ENCODE data around the gene MRM2.

Gene MRM2

DNA sequence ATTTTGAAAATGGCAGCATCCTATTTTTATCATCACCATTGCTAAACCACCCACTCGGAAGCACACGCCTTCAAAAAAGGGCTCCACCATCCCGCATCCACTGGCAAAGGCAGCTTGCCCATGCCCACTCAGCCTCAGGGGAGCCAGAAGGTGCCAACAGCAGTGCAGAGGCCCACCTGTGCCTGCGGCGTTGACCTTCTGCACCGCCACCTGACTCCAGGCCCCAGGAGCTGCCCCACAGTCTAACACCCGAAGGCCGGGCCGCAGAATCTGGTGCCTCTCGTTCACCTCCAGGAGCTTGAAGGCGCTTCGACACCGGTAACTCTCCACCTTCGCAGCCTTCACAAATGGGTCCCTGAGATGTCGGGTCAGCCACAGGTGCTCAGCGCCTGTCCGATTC lies 2.8 kb downstream of the MRM2 start:
- H3K4me3 ChIP-seq (ENCODE audit: low read depth, low read length): no peak overlapping the region
- H3K9me3 ChIP-seq (ENCODE audit: control insufficient read depth, insufficient read depth, low read length): no peaks in the 10 kb centered on the region
- peaks cover 5% of the 10 kb centered on the region for H3K4me1 ChIP-seq (ENCODE audit: control insufficient read depth, insufficient read depth, low read length)
- H3K9ac ChIP-seq (ENCODE audit: low read depth, low read length): no peak overlapping the region
- peaks cover 34% of the 10 kb centered on the region for H3K36me3 ChIP-seq (ENCODE audit: control insufficient read depth, insufficient read depth, low read length)
- H3K27me3 ChIP-seq (ENCODE audit: control insufficient read depth, insufficient read depth, low read length): no peaks in the 10 kb centered on the region

- no peaks in the 10 kb centered on the region for H3K9me3 ChIP-seq (ENCODE audit: control insufficient read depth, insufficient read depth, low read length)
- H3K4me1 ChIP-seq (ENCODE audit: control insufficient read depth, insufficient read depth, low read length): no peaks in the 10 kb centered on the region
- no peak overlapping the region for H3K9ac ChIP-seq (ENCODE audit: low read depth, low read length)
- H3K27me3 ChIP-seq (ENCODE audit: control insufficient read depth, insufficient read depth, low read length): no peaks in the 10 kb centered on the region
- no peak overlapping the region for H3K4me3 ChIP-seq (ENCODE audit: low read depth, low read length)
- peaks cover 34% of the 10 kb centered on the region for H3K36me3 ChIP-seq (ENCODE audit: control insufficient read depth, insufficient read depth, low read length)
Measured at GRCh38 chr7:2237109-2237602, 4.8 kb downstream of the MRM2 start.

DNA sequence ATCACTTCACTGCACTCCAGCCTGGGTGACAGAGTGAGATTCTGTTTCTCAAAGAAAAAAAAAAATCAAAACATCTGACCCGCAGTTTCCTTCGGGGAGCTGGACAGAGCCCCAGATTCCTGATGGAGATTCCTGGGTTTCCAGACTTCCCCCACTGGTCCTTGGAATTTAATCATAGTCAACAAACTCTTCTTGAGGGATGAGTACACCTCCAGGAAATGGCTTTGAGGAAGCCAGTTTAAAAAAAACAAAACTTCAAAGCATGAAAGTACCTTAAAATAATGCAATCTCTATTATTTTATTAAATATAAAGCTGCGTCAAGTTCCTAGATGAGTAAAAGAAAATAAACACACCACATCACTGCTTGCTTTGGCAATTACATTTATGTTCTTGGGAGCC lies 8.1 kb downstream of the MRM2 start:
- Histone ChIP-seq H3K36me3 (ENCODE audit: control insufficient read depth, insufficient read depth, low read length) (peaks cover 35% of the 10 kb centered on the region), H3K4me3 (ENCODE audit: low read depth, low read length) (no peak overlapping the region), H3K9ac (ENCODE audit: low read depth, low read length) (no peak overlapping the region), H3K9me3 (ENCODE audit: control insufficient read depth, insufficient read depth, low read length) (no peaks in the 10 kb centered on the region), H3K4me1 (ENCODE audit: control insufficient read depth, insufficient read depth, low read length) (peaks cover 4% of the 10 kb centered on the region), H3K27me3 (ENCODE audit: control insufficient read depth, insufficient read depth, low read length) (no peaks in the 10 kb centered on the region)

DNA sequence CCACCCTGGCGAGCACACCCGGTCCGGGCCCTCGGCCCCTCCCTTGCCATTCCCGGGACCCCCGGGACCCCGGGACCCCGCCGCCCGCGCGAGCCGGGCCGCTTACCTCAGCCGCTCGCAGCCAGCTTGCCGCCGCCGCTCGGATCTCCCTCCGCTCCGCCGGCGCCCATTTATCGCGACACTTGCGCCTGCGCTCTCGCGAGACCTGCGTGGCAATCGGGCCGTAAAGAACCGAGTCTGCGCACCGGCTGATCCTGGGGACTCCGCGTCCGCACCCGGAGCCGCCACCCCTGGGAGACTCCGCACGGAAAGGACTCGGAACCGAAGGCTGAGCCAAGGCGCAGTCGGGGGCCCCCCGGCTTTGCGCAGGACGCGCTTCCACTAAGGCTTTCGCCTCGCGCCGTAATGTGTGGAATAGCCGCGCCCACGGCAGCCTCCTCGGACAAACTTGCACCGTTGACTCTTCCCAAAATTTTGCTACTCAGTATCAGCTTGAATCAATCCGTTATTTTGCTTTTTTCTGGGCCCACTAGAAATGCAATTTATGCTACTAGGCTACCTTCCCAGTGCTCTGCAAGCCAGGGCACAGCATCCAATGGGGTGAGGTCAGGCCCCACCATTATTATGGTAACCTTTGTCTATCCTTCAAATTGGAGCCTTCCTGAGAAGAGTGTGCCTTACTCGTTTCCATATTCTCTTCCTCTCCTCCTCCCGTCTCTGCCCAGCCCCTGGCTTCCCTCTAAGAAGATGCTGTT lies 9.1 kb downstream of the MRM2 start, which contains the start of gene MAD1L1:
Gene MAD1L1 (minus strand): TSS at position 180 of the 755 bp plus-strand sequence. CDS start 2,812 bp downstream, outside the sequence.
- Histone ChIP-seq H3K9me3 (ENCODE audit: control insufficient read depth, insufficient read depth, low read length) (no peaks in the 10 kb centered on the region), H3K4me1 (ENCODE audit: control insufficient read depth, insufficient read depth, low read length) (peaks cover 4% of the 10 kb centered on the region), H3K36me3 (ENCODE audit: control insufficient read depth, insufficient read depth, low read length) (peaks cover 29% of the 10 kb centered on the region), H3K9ac (ENCODE audit: low read depth, low read length) (peak within 1 kb of the TSS; percentile 89), H3K4me3 (ENCODE audit: low read depth, low read length) (peak within 1 kb of the TSS; percentile 88), H3K27me3 (ENCODE audit: control insufficient read depth, insufficient read depth, low read length) (no peaks in the 10 kb centered on the region)

DNA sequence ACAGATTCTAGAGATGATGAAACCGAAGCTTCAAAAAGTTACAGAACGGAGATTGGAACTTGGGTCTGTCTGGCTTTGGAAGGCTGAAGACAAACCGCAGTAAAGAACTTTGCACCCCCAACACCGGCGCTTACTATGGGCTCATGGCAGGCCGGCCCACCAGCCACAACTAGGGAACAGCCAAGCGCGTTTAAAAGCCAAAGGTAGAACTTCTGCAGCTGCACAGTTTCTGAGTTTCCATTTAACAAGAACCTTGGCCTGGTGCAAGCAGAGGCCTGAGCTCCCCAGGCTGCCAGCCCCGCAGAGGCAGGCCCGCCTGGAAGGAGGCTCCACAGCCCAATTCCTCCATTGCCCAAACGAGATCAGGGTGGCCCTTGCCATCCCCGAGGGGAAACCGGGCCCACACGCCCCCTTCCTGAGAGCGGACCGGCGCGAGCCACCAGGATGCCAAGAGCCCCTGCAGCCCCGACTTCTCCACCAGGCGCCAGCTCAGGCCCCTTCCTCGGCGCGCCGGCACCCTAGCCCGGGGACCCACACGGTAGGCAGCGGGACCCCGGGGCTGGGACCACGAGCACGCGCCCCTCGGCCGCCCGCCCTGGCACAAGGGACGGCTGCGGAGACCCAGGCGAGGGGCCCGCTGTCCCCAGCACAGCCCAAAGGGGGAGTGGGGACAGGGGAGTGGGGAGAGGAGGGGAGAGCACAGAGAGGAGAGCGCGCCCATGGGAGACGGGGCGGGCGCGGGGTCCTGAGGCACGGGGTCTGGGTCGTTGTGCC lies 9.8 kb downstream of the MRM2 start:
- Histone ChIP-seq H3K9ac (ENCODE audit: low read depth, low read length) (peak overlapping the region; percentile 89), H3K36me3 (ENCODE audit: control insufficient read depth, insufficient read depth, low read length) (peaks cover 31% of the 10 kb centered on the region), H3K4me1 (ENCODE audit: control insufficient read depth, insufficient read depth, low read length) (peaks cover 4% of the 10 kb centered on the region), H3K4me3 (ENCODE audit: low read depth, low read length) (peak overlapping the region; percentile 88), H3K9me3 (ENCODE audit: control insufficient read depth, insufficient read depth, low read length) (no peaks in the 10 kb centered on the region), H3K27me3 (ENCODE audit: control insufficient read depth, insufficient read depth, low read length) (no peaks in the 10 kb centered on the region)

DNA sequence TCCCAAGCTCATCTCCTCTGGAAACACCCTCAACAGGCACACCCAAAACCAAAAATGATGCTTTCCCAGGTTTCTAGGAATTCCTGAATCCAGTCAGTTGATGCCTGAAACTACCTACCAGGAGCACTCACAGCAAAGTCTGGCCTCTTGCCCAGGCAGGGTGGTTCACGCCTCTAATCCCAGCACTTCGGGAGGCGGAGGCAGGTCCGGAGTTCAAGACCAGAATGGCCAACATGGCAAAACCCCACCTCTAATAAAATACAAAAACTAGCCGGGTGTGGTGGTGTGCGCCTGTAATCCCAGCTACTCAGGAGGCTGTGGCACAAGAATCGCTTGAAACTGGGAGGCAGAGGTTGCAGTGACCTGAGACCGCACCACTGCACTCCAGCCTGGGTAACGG lies 11.1 kb downstream of the MRM2 start:
- Histone ChIP-seq H3K36me3 (ENCODE audit: control insufficient read depth, insufficient read depth, low read length) (peaks cover 35% of the 10 kb centered on the region), H3K9ac (ENCODE audit: low read depth, low read length) (no peak overlapping the region)

DNA sequence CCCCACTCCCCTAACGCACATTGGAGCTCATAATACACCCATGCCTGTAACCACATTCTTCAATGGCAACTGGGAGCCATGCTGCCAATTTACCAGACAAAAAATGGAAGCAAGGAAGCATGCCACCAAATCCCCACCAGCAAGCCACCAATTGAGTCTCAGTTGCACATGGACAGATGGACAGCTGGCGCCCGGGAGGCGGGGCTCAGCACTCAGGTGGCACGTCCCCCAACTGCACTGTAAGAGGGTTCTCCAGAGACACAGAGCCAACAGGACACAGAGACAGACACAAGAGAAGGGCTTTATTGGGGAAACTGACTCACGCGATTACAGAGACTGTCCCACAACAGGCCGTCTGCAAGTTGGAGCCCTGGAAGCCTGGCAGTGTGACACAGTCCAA lies 11.8 kb downstream of the MRM2 start:
- Histone ChIP-seq H3K9ac (ENCODE audit: low read depth, low read length) (no peak overlapping the region), H3K4me3 (ENCODE audit: low read depth, low read length) (no peak overlapping the region), H3K4me1 (ENCODE audit: control insufficient read depth, insufficient read depth, low read length) (peaks cover 4% of the 10 kb centered on the region), H3K9me3 (ENCODE audit: control insufficient read depth, insufficient read depth, low read length) (no peaks in the 10 kb centered on the region), H3K36me3 (ENCODE audit: control insufficient read depth, insufficient read depth, low read length) (peaks cover 40% of the 10 kb centered on the region), H3K27me3 (ENCODE audit: control insufficient read depth, insufficient read depth, low read length) (no peaks in the 10 kb centered on the region)

More for the DNA sequence above, 11.1 kb downstream of the MRM2 start:
- Histone ChIP-seq H3K4me3 (ENCODE audit: low read depth, low read length) (no peak overlapping the region), H3K27me3 (ENCODE audit: control insufficient read depth, insufficient read depth, low read length) (no peaks in the 10 kb centered on the region), H3K9me3 (ENCODE audit: control insufficient read depth, insufficient read depth, low read length) (no peaks in the 10 kb centered on the region), H3K4me1 (ENCODE audit: control insufficient read depth, insufficient read depth, low read length) (peaks cover 4% of the 10 kb centered on the region)

GRCh38 chr7:2229467-2229866 lies 12.5 kb downstream of the MRM2 start:
- Histone ChIP-seq H3K27me3 (ENCODE audit: control insufficient read depth, insufficient read depth, low read length) (no peaks in the 10 kb centered on the region), H3K9ac (ENCODE audit: low read depth, low read length) (no peak overlapping the region), H3K36me3 (ENCODE audit: control insufficient read depth, insufficient read depth, low read length) (peaks cover 39% of the 10 kb centered on the region), H3K4me1 (ENCODE audit: control insufficient read depth, insufficient read depth, low read length) (peaks cover 4% of the 10 kb centered on the region), H3K4me3 (ENCODE audit: low read depth, low read length) (no peak overlapping the region), H3K9me3 (ENCODE audit: control insufficient read depth, insufficient read depth, low read length) (no peaks in the 10 kb centered on the region)

- H3K4me1 ChIP-seq (ENCODE audit: control insufficient read depth, insufficient read depth, low read length): peaks cover 4% of the 10 kb centered on the region
- H3K27me3 ChIP-seq (ENCODE audit: control insufficient read depth, insufficient read depth, low read length): no peaks in the 10 kb centered on the region
- H3K4me3 ChIP-seq (ENCODE audit: low read depth, low read length): no peak overlapping the region
- H3K36me3 ChIP-seq (ENCODE audit: control insufficient read depth, insufficient read depth, low read length): peaks cover 43% of the 10 kb centered on the region
- H3K9me3 ChIP-seq (ENCODE audit: control insufficient read depth, insufficient read depth, low read length): no peaks in the 10 kb centered on the region
- H3K9ac ChIP-seq (ENCODE audit: low read depth, low read length): no peak overlapping the region
Measured at GRCh38 chr7:2228921-2229320, 13.1 kb downstream of the MRM2 start.

DNA sequence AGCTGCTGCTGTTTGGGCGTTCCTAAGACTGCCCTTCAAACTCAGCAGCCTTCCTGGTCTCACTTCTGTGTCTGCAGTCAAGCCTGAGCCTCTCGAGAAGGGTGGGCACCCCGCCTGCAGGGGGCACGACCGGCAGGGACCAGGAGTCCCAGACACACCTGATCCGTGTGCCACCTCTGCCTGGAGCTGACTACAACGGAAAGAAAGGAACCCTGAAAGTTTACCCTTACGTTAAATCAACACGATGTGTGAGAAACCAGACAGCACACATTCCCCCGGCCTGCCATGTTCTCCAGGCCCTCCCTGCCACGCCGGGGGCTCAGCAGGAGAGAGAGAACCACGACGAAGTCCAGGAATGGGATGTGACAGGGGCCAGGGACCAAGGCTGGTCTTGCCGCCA lies 14.3 kb downstream of the MRM2 start:
- Histone ChIP-seq H3K9me3 (ENCODE audit: control insufficient read depth, insufficient read depth, low read length) (no peaks in the 10 kb centered on the region), H3K4me1 (ENCODE audit: control insufficient read depth, insufficient read depth, low read length) (peaks cover 4% of the 10 kb centered on the region), H3K9ac (ENCODE audit: low read depth, low read length) (no peak overlapping the region), H3K27me3 (ENCODE audit: control insufficient read depth, insufficient read depth, low read length) (no peaks in the 10 kb centered on the region), H3K36me3 (ENCODE audit: control insufficient read depth, insufficient read depth, low read length) (peaks cover 47% of the 10 kb centered on the region), H3K4me3 (ENCODE audit: low read depth, low read length) (no peak overlapping the region)

GRCh38 chr7:2225830-2226229 lies 16.2 kb downstream of the MRM2 start:
- Histone ChIP-seq H3K9me3 (ENCODE audit: control insufficient read depth, insufficient read depth, low read length) (no peaks in the 10 kb centered on the region), H3K4me3 (ENCODE audit: low read depth, low read length) (no peak overlapping the region), H3K4me1 (ENCODE audit: control insufficient read depth, insufficient read depth, low read length) (no peaks in the 10 kb centered on the region), H3K27me3 (ENCODE audit: control insufficient read depth, insufficient read depth, low read length) (no peaks in the 10 kb centered on the region), H3K36me3 (ENCODE audit: control insufficient read depth, insufficient read depth, low read length) (peaks cover 58% of the 10 kb centered on the region), H3K9ac (ENCODE audit: low read depth, low read length) (no peak overlapping the region)

- Histone ChIP-seq H3K36me3 (ENCODE audit: control insufficient read depth, insufficient read depth, low read length) (peaks cover 63% of the 10 kb centered on the region), H3K4me3 (ENCODE audit: low read depth, low read length) (no peak overlapping the region), H3K9ac (ENCODE audit: low read depth, low read length) (no peak overlapping the region), H3K27me3 (ENCODE audit: control insufficient read depth, insufficient read depth, low read length) (no peaks in the 10 kb centered on the region), H3K9me3 (ENCODE audit: control insufficient read depth, insufficient read depth, low read length) (no peaks in the 10 kb centered on the region), H3K4me1 (ENCODE audit: control insufficient read depth, insufficient read depth, low read length) (no peaks in the 10 kb centered on the region)
Measured at GRCh38 chr7:2225336-2225735, 16.7 kb downstream of the MRM2 start.

Measured in iPS-15b (cell line).